DOHH2 (cell line): ENCODE results near the gene LYPD6B.

Experiments
- H3F3A ChIP-seq: fragments of 200-600 bp; sonication (generic), shearing (Covaris generic); 2 replicates; pipeline ENCODE4 v1.6.0; 2016; ENCODE audit warnings: antibody characterized with exemption, mild to moderate bottlenecking; ENCODE audit not compliant: control insufficient read depth, insufficient read depth
- H3K27ac ChIP-seq: fragments of 200-600 bp; sonication (generic); 2 replicates; pipeline ENCODE4 v1.5.1; 2014; ENCODE audit warnings: low read depth, mild to moderate bottlenecking, low read length, moderate library complexity
- H3K27me3 ChIP-seq: fragments of 200-600 bp; sonication (generic); 2 replicates; pipeline ENCODE4 v1.6.1; 2014; ENCODE audit warnings: mild to moderate bottlenecking, low read length, mixed read lengths; ENCODE audit not compliant: control insufficient read depth
- H3K36me3 ChIP-seq: fragments of 200-600 bp; sonication (generic); 2 replicates; pipeline ENCODE4 v1.6.1; 2014; ENCODE audit warnings: mild to moderate bottlenecking, low read length, moderate library complexity, mixed read lengths; ENCODE audit not compliant: control insufficient read depth
- H3K4me1 ChIP-seq: fragments of 200-600 bp; sonication (generic); 2 replicates; pipeline ENCODE4 v1.6.1; 2014; ENCODE audit warnings: mild to moderate bottlenecking, low read length, mixed read lengths; ENCODE audit not compliant: control insufficient read depth
- H3K4me2 ChIP-seq: fragments of 200-600 bp; sonication (generic); 2 replicates; pipeline ENCODE4 v1.6.0; 2014; ENCODE audit warnings: mild to moderate bottlenecking, low read length, moderate library complexity
- H3K4me3 ChIP-seq: fragments of 200-600 bp; sonication (generic); 2 replicates; pipeline ENCODE4 v1.5.1; 2014; ENCODE audit warnings: mild to moderate bottlenecking, low read length, mixed read lengths
- H3K79me2 ChIP-seq: fragments of 200-600 bp; sonication (generic); 2 replicates; pipeline ENCODE4 v1.6.1; 2014; ENCODE audit warnings: mild to moderate bottlenecking, low read length, mixed read lengths; ENCODE audit not compliant: control insufficient read depth
- H3K9me2 ChIP-seq: fragments of 200-600 bp; sonication (generic); replicated peaks from 2 replicates; pipeline ENCODE4 v1.6.1; 2014; ENCODE audit warnings: mild to moderate bottlenecking, low read length, mixed read lengths; ENCODE audit not compliant: control insufficient read depth
- H3K9me3 ChIP-seq: fragments of 200-600 bp; sonication (generic); 2 replicates; pipeline ENCODE4 v1.6.1; 2014; ENCODE audit warnings: antibody characterized with exemption, low read length, mixed read lengths; ENCODE audit not compliant: control insufficient read depth, insufficient read depth
- H4K20me1 ChIP-seq: fragments of 200-600 bp; sonication (generic); 2 replicates; pipeline ENCODE4 v1.6.0; 2014; ENCODE audit warnings: low read depth, mild to moderate bottlenecking, antibody characterized with exemption, low read length, moderate library complexity; ENCODE audit not compliant: control insufficient read depth, insufficient read depth
- CTCF ChIP-seq: fragments of 200-600 bp; sonication (generic); IDR thresholded peaks from one replicate; pipeline ENCODE4 v1.5.1; 2014; ENCODE audit warnings: antibody characterized with exemption, mild to moderate bottlenecking, low read depth, low read length; ENCODE audit not compliant: poor library complexity, severe bottlenecking
- EZH2phosphoT487 ChIP-seq: fragments of 200-600 bp; sonication (generic); IDR thresholded peaks from 2 replicates; pipeline ENCODE4 v1.6.1; 2017; ENCODE audit warnings: borderline replicate concordance, mild to moderate bottlenecking, antibody characterized with exemption, low read length, moderate library complexity, mixed read lengths

LYPD6B gene

GRCh38 chr2:149099298-149099697, 60.8 kb downstream of the LYPD6B start:
- Histone ChIP-seq H3F3A (no peaks in the 10 kb centered on the region), H3K4me3 (no peak overlapping the region), H3K9me2 (no peaks in the 10 kb centered on the region), H3K4me1 (no peaks in the 10 kb centered on the region), H3K27ac (no peak overlapping the region), H3K36me3 (no peaks in the 10 kb centered on the region), H3K27me3 (no peaks in the 10 kb centered on the region), H3K79me2 (no peaks in the 10 kb centered on the region), H3K4me2 (no peak overlapping the region), H4K20me1 (no peaks in the 10 kb centered on the region), H3K9me3 (no peaks in the 10 kb centered on the region)
- TF ChIP-seq EZH2phosphoT487 (no peak), CTCF (no peak)

- no peaks in the 10 kb centered on the region for H3K4me1 ChIP-seq
- no peak overlapping the region for H3K4me3 ChIP-seq
- no peaks in the 10 kb centered on the region for H3K36me3 ChIP-seq
- H3K79me2 ChIP-seq, result no peaks in the 10 kb centered on the region
- H3K4me2 ChIP-seq, result no peak overlapping the region
- no peak overlapping the region for H3K27ac ChIP-seq
- no peaks in the 10 kb centered on the region for H4K20me1 ChIP-seq
- H3K9me2 ChIP-seq, result no peaks in the 10 kb centered on the region
- no peak for TF ChIP-seq CTCF
- no peak for TF ChIP-seq EZH2phosphoT487
- H3F3A ChIP-seq, result no peaks in the 10 kb centered on the region
- no peaks in the 10 kb centered on the region for H3K27me3 ChIP-seq
- H3K9me3 ChIP-seq, result peaks cover 7% of the 10 kb centered on the region; the same call in 1 of the 2 replicates
These were observed 62.5 kb downstream of the LYPD6B start for GRCh38 chr2:149100739-149101699.

GRCh38 chr2:149101818-149102217, 63.3 kb downstream of the LYPD6B start:
- Histone ChIP-seq H3F3A (no peaks in the 10 kb centered on the region), H3K4me1 (no peaks in the 10 kb centered on the region), H3K79me2 (no peaks in the 10 kb centered on the region), H3K27me3 (no peaks in the 10 kb centered on the region), H4K20me1 (no peaks in the 10 kb centered on the region), H3K4me2 (no peak overlapping the region), H3K27ac (no peak overlapping the region), H3K36me3 (no peaks in the 10 kb centered on the region), H3K9me3 (peaks cover 8% of the 10 kb centered on the region; the same call in 1 of the 2 replicates), H3K9me2 (no peaks in the 10 kb centered on the region), H3K4me3 (no peak overlapping the region)
- no peak for TF ChIP-seq CTCF
- TF ChIP-seq EZH2phosphoT487, result no peak
